HepG2 (cell line): Measurements from ENCODE around the gene AIF1. TPM values are rescaled to one million over a fixed set of nuclear protein-coding genes. Genes with fewer than 3 reads are reported as not detected.
A peak's percentile ranks its signal among the peaks of the same experiment; 100 is the strongest.

Experiments used
- HDAC6 ChIP-seq: fragments of 200-600 bp; sonication (generic); IDR thresholded peaks from 2 replicates; pipeline ENCODE4 v1.7.0; 2017; ENCODE audit warnings: mild to moderate bottlenecking, antibody characterized with exemption, low read length, low read depth
- HHEX ChIP-seq: IDR thresholded peaks from 2 replicates; pipeline ENCODE4 v1.6.1; 2016; ENCODE audit warnings: control low read depth
- MAZ ChIP-seq, 2 experiments: sonication (generic) in 1 of 2; formaldehyde crosslinking in 1 of 2; IDR thresholded peaks; 2 replicates each; pipeline versions ENCODE4 v1.5.0 to v1.6.1; 2012 to 2020; ENCODE audit warnings: low read depth in 2 of 2, mild to moderate bottlenecking in 2 of 2, borderline replicate concordance in 1 of 2, improper control_type of control experiment in 1 of 2, low read length in 1 of 2, missing genetic modification reagents in 1 of 2, moderate library complexity in 1 of 2
- POLR2AphosphoS5 ChIP-seq: IDR thresholded peaks from 2 replicates; pipeline ENCODE4 v1.6.1; 2012; ENCODE audit warnings: low read depth, low read length
- ZBTB21 ChIP-seq: sonication (generic); formaldehyde crosslinking; IDR thresholded peaks from 2 replicates; pipeline ENCODE4 v1.4.0; 2020; ENCODE audit warnings: missing genetic modification reagents
- ZNF10 ChIP-seq: sonication (generic); formaldehyde crosslinking; IDR thresholded peaks from 2 replicates; pipeline ENCODE4 v1.4.0; 2020; ENCODE audit warnings: mild to moderate bottlenecking, low read depth, missing genetic modification reagents, borderline replicate concordance
- ZNF124 ChIP-seq: sonication (generic); formaldehyde crosslinking; IDR thresholded peaks from 2 replicates; pipeline ENCODE4 v1.4.0; 2020; ENCODE audit warnings: missing genetic modification reagents
- ZNF44 ChIP-seq: sonication (generic); formaldehyde crosslinking; IDR thresholded peaks from 2 replicates; pipeline ENCODE4 v1.5.1; 2020; ENCODE audit warnings: mild to moderate bottlenecking, missing genetic modification reagents
- ZNF644 ChIP-seq: IDR thresholded peaks from 2 replicates; pipeline ENCODE4 v1.6.1; 2016; ENCODE audit warnings: low read depth
- polyA plus RNA-seq, 8 experiments: library from polyadenylated mRNA; depleted of rRNA in 3 of 8; stranded (reverse) in 7 of 8; unstranded in 1 of 8; fragments of >200 nt; fragmentation: Illumina TruSeq in 4 of 8; extraction: Trizol in 4 of 8; gene quantifications; 2 replicates each; pipeline versions ENCODE4 v1.2.1 to v1.2.3, GENCODE V29; 2011 to 2016; ENCODE audit warnings: low read depth in 4 of 8, missing spikeins in 1 of 8, mixed read lengths in 1 of 8; ENCODE audit not compliant: insufficient read depth in 1 of 8
- total RNA-seq, 5 experiments: library from RNA; depleted of rRNA; stranded (reverse); fragments of >200 nt; fragmentation: Illumina TruSeq; extraction: Trizol; gene quantifications; 2 replicates each; pipeline ENCODE4 v1.2.3, GENCODE V29; 2016; ENCODE audit warnings: low read depth in 1 of 5
- TF ChIP-seq, protein P1 (sequence below): sonication (generic); formaldehyde crosslinking; IDR thresholded peaks from 2 replicates; pipeline ENCODE4 v1.4.0; 2020; ENCODE audit warnings: missing genetic modification reagents
- TF ChIP-seq, protein P2 (sequence below): IDR thresholded peaks from 2 replicates; pipeline ENCODE4 v1.6.1; 2018; ENCODE audit warnings: missing genetic modification reagents
- TF ChIP-seq, protein P3 (sequence below): sonication (generic); formaldehyde crosslinking; IDR thresholded peaks from 2 replicates; pipeline ENCODE4 v1.5.0; 2020; ENCODE audit warnings: mild to moderate bottlenecking, missing genetic modification reagents, moderate library complexity
- TF ChIP-seq, protein P4 (sequence below): sonication (generic); formaldehyde crosslinking; IDR thresholded peaks from 2 replicates; pipeline ENCODE4 v1.8.1; 2023; ENCODE audit warnings: mild to moderate bottlenecking, moderate library complexity, missing genetic modification reagents
- TF ChIP-seq, protein P5 (sequence below): sonication (generic); formaldehyde crosslinking; IDR thresholded peaks from 2 replicates; pipeline ENCODE4 v1.4.0; 2020; ENCODE audit warnings: mild to moderate bottlenecking, missing genetic modification reagents, borderline replicate concordance
- TF ChIP-seq, protein P6 (sequence below): IDR thresholded peaks from 2 replicates; pipeline ENCODE4 v1.6.1; 2016; ENCODE audit warnings: low read depth, control low read depth

Gene AIF1
- total and polyA plus RNA-seq, 2 of the 13 experiments (the other 11 are each of a cell fraction or from before 2014, with no cell fraction given) = 1.5 TPM; not detected in 1

DNA sequence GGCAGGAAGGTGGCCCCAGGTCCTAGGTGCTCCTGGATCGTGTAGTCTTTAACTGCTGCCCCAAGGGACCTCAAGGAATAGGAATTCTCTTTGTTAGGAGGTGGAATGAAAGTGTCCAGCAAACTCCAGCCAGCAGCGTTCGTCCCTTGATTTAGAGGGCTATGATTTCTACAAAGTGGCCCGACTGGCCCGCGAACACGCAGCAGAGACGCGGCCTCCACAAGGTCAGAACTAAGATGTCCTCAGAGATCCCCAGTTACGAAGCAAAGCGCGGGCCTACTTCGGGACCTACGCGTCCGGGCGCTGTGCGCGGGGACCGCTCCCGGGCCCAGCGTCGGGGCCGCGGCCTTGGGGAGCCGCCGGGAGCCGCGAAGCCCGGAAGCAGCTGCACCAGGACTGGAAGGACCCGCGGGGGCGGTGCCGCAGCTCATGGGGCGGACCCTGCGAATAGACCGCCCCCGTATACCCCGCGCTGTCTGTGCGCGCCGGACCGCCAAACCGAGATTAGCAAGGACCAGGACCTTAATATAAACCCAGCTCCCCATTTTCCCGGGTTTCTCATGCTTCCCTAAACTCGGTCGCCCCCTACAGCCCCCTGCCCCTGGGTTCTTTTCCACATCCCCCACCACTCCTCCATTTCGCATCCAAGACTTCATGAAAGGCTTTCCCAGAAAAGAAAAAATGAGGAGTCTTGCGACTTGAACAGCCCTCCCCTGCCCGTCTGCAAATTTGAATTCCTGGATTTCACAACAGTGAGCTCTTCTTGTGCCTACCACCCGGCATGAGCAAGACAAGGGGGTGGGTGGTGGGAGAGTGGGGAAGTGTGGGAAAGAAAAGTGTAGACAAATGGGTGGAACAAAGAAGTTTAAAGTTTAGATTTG is 45.6 kb downstream of the AIF1 start, which contains the start of gene C6orf47 (continued):
- TF ChIP-seq MAZ (IDR thresholded peaks at IDR 0.05; ENCODE audit: borderline replicate concordance, low read depth, low read length) = no peak; the same call in 1 of the 2 replicates
- peak; percentile 65 for TF ChIP-seq MAZ (CRISPR knock-in tag; IDR thresholded peaks at IDR 0.05; ENCODE audit: low read depth)
- no peak for TF ChIP-seq ZBTB21
- TF ChIP-seq, protein P1, sequence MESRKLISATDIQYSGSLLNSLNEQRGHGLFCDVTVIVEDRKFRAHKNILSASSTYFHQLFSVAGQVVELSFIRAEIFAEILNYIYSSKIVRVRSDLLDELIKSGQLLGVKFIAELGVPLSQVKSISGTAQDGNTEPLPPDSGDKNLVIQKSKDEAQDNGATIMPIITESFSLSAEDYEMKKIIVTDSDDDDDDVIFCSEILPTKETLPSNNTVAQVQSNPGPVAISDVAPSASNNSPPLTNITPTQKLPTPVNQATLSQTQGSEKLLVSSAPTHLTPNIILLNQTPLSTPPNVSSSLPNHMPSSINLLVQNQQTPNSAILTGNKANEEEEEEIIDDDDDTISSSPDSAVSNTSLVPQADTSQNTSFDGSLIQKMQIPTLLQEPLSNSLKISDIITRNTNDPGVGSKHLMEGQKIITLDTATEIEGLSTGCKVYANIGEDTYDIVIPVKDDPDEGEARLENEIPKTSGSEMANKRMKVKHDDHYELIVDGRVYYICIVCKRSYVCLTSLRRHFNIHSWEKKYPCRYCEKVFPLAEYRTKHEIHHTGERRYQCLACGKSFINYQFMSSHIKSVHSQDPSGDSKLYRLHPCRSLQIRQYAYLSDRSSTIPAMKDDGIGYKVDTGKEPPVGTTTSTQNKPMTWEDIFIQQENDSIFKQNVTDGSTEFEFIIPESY (CRISPR knock-in tag) = no peak
- TF ChIP-seq ZNF124 (CRISPR knock-in tag) = peak; percentile 90
- TF ChIP-seq, protein P2, sequence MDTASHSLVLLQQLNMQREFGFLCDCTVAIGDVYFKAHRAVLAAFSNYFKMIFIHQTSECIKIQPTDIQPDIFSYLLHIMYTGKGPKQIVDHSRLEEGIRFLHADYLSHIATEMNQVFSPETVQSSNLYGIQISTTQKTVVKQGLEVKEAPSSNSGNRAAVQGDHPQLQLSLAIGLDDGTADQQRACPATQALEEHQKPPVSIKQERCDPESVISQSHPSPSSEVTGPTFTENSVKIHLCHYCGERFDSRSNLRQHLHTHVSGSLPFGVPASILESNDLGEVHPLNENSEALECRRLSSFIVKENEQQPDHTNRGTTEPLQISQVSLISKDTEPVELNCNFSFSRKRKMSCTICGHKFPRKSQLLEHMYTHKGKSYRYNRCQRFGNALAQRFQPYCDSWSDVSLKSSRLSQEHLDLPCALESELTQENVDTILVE (CRISPR knock-in tag) = peak; percentile 82; the same call in 1 of the 2 replicates
- TF ChIP-seq, protein P3, sequence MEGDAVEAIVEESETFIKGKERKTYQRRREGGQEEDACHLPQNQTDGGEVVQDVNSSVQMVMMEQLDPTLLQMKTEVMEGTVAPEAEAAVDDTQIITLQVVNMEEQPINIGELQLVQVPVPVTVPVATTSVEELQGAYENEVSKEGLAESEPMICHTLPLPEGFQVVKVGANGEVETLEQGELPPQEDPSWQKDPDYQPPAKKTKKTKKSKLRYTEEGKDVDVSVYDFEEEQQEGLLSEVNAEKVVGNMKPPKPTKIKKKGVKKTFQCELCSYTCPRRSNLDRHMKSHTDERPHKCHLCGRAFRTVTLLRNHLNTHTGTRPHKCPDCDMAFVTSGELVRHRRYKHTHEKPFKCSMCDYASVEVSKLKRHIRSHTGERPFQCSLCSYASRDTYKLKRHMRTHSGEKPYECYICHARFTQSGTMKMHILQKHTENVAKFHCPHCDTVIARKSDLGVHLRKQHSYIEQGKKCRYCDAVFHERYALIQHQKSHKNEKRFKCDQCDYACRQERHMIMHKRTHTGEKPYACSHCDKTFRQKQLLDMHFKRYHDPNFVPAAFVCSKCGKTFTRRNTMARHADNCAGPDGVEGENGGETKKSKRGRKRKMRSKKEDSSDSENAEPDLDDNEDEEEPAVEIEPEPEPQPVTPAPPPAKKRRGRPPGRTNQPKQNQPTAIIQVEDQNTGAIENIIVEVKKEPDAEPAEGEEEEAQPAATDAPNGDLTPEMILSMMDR (CRISPR knock-in tag) = no peak; the same call in 1 of the 2 replicates
- TF ChIP-seq, protein P4, sequence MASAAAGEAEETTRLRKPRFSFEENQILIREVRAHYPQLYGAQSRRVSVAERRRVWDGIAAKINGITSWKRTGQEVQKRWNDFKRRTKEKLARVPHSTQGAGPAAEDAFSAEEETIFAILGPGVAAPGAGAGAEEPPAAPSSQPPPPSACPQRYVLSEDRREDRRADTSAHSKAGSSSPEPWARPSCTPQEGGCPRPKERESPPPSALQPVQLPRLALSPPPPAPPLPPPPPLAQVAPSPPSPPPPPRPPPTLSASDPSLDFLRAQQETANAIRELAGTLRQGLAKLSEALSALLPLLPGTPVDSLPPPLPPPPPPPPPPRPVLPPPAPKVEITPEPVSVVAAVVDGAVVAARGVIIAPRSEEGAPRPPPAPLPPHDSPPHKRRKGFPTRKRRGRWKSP (CRISPR knock-in tag) = peak; percentile 94
- TF ChIP-seq HHEX = no peak
- TF ChIP-seq POLR2AphosphoS5 = peak; percentile 74
- no peak for TF ChIP-seq ZNF644 (CRISPR knock-in tag)
- no peak; the same call in 1 of the 2 replicates for TF ChIP-seq ZNF44 (CRISPR knock-in tag)
- TF ChIP-seq, protein P5, sequence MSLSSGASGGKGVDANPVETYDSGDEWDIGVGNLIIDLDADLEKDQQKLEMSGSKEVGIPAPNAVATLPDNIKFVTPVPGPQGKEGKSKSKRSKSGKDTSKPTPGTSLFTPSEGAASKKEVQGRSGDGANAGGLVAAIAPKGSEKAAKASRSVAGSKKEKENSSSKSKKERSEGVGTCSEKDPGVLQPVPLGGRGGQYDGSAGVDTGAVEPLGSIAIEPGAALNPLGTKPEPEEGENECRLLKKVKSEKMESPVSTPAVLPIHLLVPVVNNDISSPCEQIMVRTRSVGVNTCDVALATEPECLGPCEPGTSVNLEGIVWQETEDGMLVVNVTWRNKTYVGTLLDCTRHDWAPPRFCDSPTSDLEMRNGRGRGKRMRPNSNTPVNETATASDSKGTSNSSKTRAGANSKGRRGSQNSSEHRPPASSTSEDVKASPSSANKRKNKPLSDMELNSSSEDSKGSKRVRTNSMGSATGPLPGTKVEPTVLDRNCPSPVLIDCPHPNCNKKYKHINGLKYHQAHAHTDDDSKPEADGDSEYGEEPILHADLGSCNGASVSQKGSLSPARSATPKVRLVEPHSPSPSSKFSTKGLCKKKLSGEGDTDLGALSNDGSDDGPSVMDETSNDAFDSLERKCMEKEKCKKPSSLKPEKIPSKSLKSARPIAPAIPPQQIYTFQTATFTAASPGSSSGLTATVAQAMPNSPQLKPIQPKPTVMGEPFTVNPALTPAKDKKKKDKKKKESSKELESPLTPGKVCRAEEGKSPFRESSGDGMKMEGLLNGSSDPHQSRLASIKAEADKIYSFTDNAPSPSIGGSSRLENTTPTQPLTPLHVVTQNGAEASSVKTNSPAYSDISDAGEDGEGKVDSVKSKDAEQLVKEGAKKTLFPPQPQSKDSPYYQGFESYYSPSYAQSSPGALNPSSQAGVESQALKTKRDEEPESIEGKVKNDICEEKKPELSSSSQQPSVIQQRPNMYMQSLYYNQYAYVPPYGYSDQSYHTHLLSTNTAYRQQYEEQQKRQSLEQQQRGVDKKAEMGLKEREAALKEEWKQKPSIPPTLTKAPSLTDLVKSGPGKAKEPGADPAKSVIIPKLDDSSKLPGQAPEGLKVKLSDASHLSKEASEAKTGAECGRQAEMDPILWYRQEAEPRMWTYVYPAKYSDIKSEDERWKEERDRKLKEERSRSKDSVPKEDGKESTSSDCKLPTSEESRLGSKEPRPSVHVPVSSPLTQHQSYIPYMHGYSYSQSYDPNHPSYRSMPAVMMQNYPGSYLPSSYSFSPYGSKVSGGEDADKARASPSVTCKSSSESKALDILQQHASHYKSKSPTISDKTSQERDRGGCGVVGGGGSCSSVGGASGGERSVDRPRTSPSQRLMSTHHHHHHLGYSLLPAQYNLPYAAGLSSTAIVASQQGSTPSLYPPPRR (CRISPR knock-in tag) = peak; percentile 46; the same call in 1 of the 2 replicates
- TF ChIP-seq, protein P6, sequence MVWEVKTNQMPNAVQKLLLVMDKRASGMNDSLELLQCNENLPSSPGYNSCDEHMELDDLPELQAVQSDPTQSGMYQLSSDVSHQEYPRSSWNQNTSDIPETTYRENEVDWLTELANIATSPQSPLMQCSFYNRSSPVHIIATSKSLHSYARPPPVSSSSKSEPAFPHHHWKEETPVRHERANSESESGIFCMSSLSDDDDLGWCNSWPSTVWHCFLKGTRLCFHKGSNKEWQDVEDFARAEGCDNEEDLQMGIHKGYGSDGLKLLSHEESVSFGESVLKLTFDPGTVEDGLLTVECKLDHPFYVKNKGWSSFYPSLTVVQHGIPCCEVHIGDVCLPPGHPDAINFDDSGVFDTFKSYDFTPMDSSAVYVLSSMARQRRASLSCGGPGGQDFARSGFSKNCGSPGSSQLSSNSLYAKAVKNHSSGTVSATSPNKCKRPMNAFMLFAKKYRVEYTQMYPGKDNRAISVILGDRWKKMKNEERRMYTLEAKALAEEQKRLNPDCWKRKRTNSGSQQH (CRISPR knock-in tag) = no peak
- no peak for TF ChIP-seq ZNF10
- TF ChIP-seq HDAC6 = no peak
